RCC 7860 (cell line): Measurements from ENCODE around the gene ZBTB18.
"Not testable (repeated sequence)": the region's sequence is repeated elsewhere in the genome, so short reads cannot be mapped to it uniquely, and the experiment has no call there.

Source experiments
- DNase-seq: peaks from one replicate; pipeline ENCODE4 v3.0.0-alpha.2; 2015; ENCODE audit warnings: low spot score
- FAIRE-seq: peaks from 2 replicates; lab custom pipeline; 2012; peaks lifted over from hg19 to GRCh38; lab: Jason Lieb, UNC

ZBTB18 gene

DNA sequence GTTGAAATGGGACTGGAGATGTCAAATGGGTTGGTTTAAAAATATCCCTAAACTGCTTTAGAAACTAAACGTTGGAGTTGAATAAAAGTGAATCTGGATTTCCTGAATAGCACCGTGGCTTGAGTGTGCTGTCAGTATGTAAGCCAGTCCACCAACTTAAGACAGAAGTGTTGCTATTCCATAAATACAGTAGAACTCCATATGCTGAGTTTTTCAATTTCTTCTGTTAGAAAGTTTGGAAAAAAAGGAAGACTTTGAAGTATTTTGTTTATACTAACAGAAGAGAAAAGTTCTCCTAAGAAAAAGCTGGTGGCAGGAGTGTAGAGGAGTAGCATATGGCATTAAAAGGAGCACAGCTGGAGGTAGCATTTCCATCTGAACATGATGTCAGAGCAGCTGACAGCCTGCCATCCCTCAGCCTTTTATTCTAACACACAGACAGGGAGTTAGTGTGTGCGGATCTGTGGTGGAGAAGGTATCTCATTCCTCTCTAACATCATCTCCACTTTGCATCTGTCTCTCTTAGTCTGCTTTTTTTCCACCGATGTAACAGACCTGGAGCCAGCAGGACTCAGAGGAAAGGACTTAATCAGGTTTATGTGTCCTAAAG lies at the start of gene ZBTB18:
Gene ZBTB18, plus strand, starts transcription at position 449 of the 610 bp plus-strand sequence. Its CDS starts 149 bp downstream, at position 598.
- DNase-seq (peak; percentile 47), FAIRE-seq (peak; percentile 60)

DNA sequence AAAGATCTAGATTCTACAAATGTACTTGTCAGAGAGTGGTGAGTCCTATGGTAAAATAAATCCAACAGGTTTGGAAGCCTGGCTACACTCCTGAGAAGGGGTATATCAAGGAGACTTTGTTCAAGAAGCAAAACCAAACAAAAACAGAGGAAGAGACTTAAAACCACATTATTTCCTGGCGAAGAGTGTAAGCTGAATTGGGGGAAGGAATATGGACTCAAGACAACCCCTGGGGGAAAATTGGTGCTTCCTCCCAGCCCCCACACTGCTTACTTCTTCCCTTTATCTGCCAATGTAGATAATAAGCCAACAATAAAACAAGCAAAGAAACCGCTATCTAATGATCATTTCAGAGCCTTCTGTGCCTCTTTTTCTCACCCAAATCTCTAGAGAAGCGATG lies 48.4 kb upstream of the ZBTB18 start:
- FAIRE-seq (no peak), DNase-seq (no peak)

GRCh38 chr1:244005455-244005854 lies 45.6 kb upstream of the ZBTB18 start:
- FAIRE-seq (no peak), DNase-seq (no peak)

- DNase-seq (no peak), FAIRE-seq (no peak)
These were observed 44.6 kb upstream of the ZBTB18 start for GRCh38 chr1:244006381-244006901.

DNA sequence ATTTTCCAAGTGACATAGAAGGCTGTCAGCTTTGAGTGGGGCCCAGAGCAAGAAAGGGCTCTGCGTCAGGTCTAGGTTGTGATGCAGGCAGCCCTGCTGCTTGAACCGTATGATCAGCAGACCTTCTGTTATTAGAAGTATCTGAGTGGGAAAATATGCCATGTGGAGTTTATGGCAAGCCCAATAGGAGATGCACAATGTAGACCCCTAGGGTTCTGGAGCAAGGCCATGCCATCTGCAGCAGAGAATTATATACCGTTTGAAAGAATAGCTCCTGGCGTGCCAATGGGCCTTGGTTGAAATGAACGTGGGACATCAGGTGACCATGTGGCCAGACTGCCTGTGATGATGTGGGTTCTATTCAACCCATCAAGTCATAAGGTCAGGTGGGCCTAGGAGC lies 44.1 kb upstream of the ZBTB18 start:
- FAIRE-seq (no peak), DNase-seq (no peak)

- FAIRE-seq (no peak), DNase-seq (no peak)
These were observed 40.9 kb upstream of the ZBTB18 start for GRCh38 chr1:244010191-244010590.

DNA sequence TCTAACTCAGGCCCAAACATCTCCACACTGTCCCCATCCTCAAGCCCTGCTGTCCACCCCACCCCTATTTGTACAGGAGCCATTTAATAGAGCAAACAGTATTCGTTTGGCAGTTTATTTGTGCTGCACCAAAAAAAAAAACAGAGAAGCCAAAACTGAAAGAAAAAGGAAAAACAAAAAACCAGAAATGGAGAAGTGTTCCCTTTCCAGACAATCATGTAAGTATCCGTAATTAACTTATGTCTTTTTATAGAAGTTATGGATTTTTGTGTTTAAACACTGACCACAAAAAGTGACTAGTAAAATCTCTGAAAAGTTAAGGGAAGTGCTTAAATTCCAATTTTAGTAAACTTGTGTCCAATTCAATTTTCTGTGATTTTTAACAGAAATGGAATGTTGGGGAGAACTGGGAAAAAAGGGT lies 40.4 kb upstream of the ZBTB18 start:
- FAIRE-seq = no peak
- no peak for DNase-seq

DNA sequence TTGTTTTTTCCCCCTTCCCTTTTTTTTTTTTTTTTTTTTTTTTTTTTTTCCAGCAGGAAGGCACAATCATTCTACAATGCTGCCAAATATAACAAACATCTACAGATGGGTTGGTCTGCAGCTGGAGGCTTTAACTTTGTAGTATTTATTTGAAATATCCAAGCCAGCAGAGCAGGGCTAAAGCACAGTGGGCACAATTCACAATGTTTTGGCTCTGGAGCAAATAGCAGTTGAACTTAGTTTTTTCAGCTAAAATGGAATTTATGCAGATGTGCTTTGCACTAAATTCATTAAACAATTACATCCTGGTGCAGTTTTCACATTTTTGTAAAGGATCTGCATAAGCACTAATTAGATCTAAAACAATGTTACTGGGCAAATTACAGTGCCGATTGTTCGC lies 39.8 kb upstream of the ZBTB18 start:
- FAIRE-seq = no peak

DNA sequence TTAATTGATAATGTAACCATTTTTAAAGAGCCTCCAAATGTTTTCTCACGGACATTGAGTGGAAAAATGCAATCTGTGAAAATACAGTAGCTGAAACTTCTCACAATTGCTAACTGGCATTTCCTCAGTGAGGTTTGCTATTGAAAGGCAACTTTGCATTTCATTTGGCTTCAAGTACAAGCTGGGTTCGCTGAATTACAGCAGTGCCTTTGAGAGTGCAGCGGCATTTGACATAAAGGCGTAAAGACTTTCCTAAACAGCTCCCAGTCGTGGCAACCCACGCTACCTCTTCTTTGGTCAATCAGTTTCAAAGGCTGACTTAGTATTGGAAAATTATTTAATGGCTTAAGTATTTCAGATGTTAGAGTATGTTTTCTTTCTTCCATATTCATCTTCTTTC lies 39.3 kb upstream of the ZBTB18 start:
- FAIRE-seq (no peak), DNase-seq (no peak)

More for the DNA sequence above, 39.8 kb upstream of the ZBTB18 start:
- DNase-seq = no peak

DNA sequence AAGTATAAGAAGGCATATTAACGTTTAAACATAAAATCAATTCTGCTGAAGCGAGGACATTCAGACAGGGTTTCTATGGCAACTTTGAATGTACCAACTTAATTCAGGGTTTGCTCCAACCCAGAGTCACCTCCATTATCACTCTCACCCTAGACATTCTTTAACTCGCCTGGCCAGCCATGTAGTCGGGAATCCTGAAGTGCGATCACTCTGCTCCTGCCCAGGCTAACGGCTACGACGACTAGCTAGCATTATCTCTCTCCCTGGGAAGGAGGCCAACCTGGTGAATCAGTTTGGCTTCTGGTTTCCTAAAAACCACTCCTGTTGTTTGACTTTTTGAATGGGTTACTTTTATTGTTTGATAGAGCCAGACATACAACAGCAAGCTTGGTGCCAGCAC lies 38.9 kb upstream of the ZBTB18 start:
- DNase-seq (peak; percentile 90), FAIRE-seq (peak; percentile 98)

- FAIRE-seq (no peak), DNase-seq (no peak)
These were observed 38.0 kb upstream of the ZBTB18 start for GRCh38 chr1:244013100-244013499.

GRCh38 chr1:244014862-244015261 lies 36.2 kb upstream of the ZBTB18 start:
- not testable (repeated sequence) for FAIRE-seq

DNA sequence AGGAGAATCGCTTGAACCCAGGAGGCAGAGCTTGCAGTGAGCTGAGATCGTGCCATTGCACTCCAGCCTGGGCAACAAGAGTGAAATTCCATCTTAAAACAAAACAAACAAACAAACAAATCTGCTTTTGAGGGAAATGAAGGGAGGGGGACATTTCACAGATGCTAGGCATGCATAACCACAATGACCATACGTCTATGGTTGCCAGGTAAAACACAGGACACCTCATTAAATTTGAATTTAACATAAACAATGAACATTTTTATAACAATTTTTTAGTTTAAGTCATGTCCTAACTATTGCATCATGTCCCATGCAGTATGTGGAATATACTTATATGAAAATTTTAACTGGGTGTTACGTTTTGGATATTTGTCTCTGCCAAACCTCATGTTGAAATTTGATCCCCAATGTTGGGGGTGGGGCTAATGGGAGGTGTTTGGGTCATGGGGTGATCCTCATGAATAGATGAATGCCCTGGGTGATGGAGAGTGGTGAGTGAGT lies 31.0 kb upstream of the ZBTB18 start:
- FAIRE-seq (no peak), DNase-seq (no peak)

More at GRCh38 chr1:244014862-244015261, 36.2 kb upstream of the ZBTB18 start:
- DNase-seq = not testable (repeated sequence)

GRCh38 chr1:244021427-244021826 lies 29.7 kb upstream of the ZBTB18 start:
- FAIRE-seq = no peak

GRCh38 chr1:244022311-244022710 lies 28.8 kb upstream of the ZBTB18 start:
- DNase-seq = no peak
- no peak for FAIRE-seq

More at GRCh38 chr1:244021427-244021826, 29.7 kb upstream of the ZBTB18 start:
- DNase-seq = no peak

- FAIRE-seq (no peak), DNase-seq (no peak)
These were observed 28.1 kb upstream of the ZBTB18 start for GRCh38 chr1:244022864-244023440.

DNA sequence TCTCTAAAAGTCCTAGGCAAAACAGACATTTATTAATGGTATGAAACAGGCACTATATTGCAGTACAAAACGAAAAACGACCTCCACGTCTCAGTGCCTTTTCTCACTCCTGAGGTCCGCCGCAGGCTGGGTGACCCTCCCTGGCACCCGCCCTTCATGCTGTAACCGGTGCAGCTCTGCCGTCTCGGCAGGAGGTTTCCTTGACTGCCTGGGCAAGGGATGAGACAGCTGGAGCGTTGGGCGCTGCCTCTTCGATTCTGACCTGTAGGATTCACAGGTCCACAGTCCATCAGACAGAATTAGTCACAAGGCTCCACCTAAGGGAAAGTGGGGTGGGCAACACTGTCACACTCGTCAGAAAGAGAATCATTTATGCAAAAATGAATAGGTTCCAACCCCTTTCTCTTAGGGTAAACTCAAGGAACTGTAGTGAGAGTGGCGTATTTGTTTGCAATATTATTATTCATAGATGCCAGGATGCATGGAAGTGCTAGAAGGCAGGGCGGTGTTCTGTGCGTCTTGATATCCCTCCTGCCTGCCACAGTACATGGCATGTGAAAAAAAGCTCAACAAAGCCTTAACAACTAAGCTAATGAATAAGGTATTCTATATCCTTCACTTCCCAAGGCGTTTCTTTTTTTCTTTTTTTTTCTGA lies 23.5 kb upstream of the ZBTB18 start:
- DNase-seq (no peak), FAIRE-seq (no peak)

- FAIRE-seq (no peak), DNase-seq (no peak)
These were observed 22.4 kb upstream of the ZBTB18 start for GRCh38 chr1:244028701-244029100.

GRCh38 chr1:244029124-244029523 lies 22.0 kb upstream of the ZBTB18 start:
- FAIRE-seq = no peak

DNA sequence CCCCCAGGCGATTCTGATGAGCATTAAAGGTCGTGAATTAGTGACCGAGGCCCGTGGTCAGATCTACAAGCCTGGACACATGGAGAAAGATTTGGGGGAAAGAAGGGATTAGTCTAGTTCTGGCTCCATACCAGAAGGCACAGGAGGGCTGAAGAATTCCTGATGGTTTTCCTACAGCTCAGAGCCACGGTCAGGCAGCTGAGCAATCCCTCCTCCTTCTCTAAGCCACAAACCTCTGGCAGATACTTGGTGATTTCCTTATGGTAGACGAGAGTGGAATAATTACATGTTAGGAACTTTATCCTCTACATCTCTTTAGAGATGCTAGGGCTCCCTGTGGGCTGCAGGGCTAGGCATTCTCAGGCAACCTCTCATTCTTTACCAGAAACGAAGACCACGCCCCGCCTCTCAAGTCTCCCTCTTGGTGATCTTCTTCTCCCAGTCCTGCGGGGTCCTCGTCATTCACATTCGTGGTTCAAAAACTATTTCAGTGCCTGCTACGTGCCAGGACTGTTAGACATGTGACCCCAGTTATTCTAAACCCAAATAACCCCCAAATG lies 20.5 kb upstream of the ZBTB18 start:
- FAIRE-seq (no peak), DNase-seq (no peak)

More at GRCh38 chr1:244029124-244029523, 22.0 kb upstream of the ZBTB18 start:
- DNase-seq = no peak

DNA sequence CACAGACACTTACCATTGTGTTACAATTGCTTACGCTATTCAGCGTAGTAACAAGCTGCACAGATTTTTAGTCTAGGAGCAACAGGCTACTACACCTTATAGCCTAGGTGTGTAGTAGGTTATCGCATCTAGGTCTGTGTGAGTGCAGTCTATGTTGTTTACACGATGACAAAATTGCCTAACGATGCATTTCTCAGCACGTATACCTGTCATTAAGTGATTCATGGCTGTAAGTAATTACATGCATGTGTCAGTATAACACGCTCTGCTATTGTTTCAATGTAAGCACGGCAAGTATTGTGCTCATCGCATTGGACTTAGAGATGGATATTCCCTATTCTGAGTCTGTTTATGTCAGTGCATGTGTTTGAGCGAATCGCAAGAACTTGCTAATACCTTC lies 15.7 kb upstream of the ZBTB18 start:
- DNase-seq = no peak
- FAIRE-seq = no peak
